Natural killer cell (primary cell): ENCODE measurements around the gene DACT3. TPM values are rescaled to one million over a fixed set of nuclear protein-coding genes. Genes with fewer than 3 reads are reported as not detected.
A peak's percentile ranks its signal among the peaks of the same experiment; 100 is the strongest.

Experiments
- ATAC-seq, 3 donors: fragments of 150-1000 bp in 2 of 3; fragments of 200-7000 bp in 1 of 3; cut with Tn5 transposase; 1 replicate in 1 of 3; 2 replicates in 2 of 3; pipeline ENCODE4 v1.10.0; 2021; ENCODE audit warnings: mild to moderate bottlenecking in 2 of 3, moderate library complexity in 2 of 3
- DNase-seq, 2 donors: peaks; one replicate each; pipeline versions ENCODE4 v3.0.0 to v3.0.0-alpha.2; 2013 to 2021; ENCODE audit warnings: mixed read lengths in 1 of 2
- H3K27ac ChIP-seq: one replicate; pipeline ENCODE4 v1.5.1; 2013; ENCODE audit warnings: mild to moderate bottlenecking, low read length
- H3K27me3 ChIP-seq: one replicate; pipeline ENCODE4 v1.6.1; 2013; ENCODE audit warnings: low read length; ENCODE audit not compliant: control insufficient read depth, insufficient read depth
- H3K36me3 ChIP-seq: one replicate; pipeline ENCODE4 v1.6.1; 2013; ENCODE audit warnings: low read length; ENCODE audit not compliant: control insufficient read depth, insufficient read depth
- H3K4me1 ChIP-seq: one replicate; pipeline ENCODE4 v1.6.1; 2013; ENCODE audit warnings: low read length; ENCODE audit not compliant: control insufficient read depth, insufficient read depth
- H3K4me3 ChIP-seq: one replicate; pipeline ENCODE4 v1.5.1; 2013; ENCODE audit warnings: low read length
- H3K9me3 ChIP-seq: one replicate; pipeline ENCODE4 v1.6.1; 2013; ENCODE audit warnings: low read length; ENCODE audit not compliant: control insufficient read depth, insufficient read depth
- H3K27ac Mint-ChIP-seq, 2 donors: one replicate each; pipeline ENCODE4 v1.8.0; 2022; ENCODE audit warnings: mild to moderate bottlenecking in 2 of 2, mixed read lengths in 2 of 2, moderate library complexity in 1 of 2
- H3K27me3 Mint-ChIP-seq, 2 donors: one replicate each; pipeline ENCODE4 v1.8.0; 2022; ENCODE audit warnings: low read depth in 2 of 2, mixed read lengths in 2 of 2
- H3K36me3 Mint-ChIP-seq: one replicate; pipeline ENCODE4 v1.8.0; 2022; ENCODE audit warnings: mixed read lengths
- H3K4me1 Mint-ChIP-seq, 2 donors: one replicate each; pipeline ENCODE4 v1.8.0; 2022; ENCODE audit warnings: mixed read lengths in 2 of 2
- H3K4me3 Mint-ChIP-seq: one replicate; pipeline ENCODE4 v1.8.0; 2022; ENCODE audit warnings: mild to moderate bottlenecking, moderate library complexity, mixed read lengths
- H3K9me3 Mint-ChIP-seq, 2 donors: one replicate each; pipeline ENCODE4 v1.8.0; 2022; ENCODE audit warnings: mixed read lengths in 2 of 2
- WGBS: methylation state at CpG from one replicate; pipeline ENCODE4 v1.1.7; 2013; ENCODE audit warnings: missing lambda C conversion rate; ENCODE audit not compliant: insufficient coverage; 5-methylcytosine and 5-hydroxymethylcytosine counted together
- intact Hi-C: fragments of 100-400 bp; cut with micrococcal nuclease; formaldehyde crosslinking; loops from one replicate; pipeline ENCODE4 v1.14.2; 2022
- total RNA-seq, 4 donors: library from RNA; stranded (reverse); fragments of 120-200 nt in 1 of 4; gene quantifications; one replicate each; pipeline versions ENCODE4 v1.2.3 to v1.2.4, GENCODE V29; 2013 to 2022
- TF ChIP-seq, protein P1 (sequence below): fragments of 200-600 bp; IDR thresholded peaks from one replicate; pipeline ENCODE4 v1.8.0; 2022; ENCODE audit warnings: antibody characterized with exemption

DACT3 gene
- total RNA-seq, 3 donors from 2014 or later (not counting 1 experiment from before 2014, with no cell fraction given): 0.14 to 0.20 TPM; not detected in 1

DNA sequence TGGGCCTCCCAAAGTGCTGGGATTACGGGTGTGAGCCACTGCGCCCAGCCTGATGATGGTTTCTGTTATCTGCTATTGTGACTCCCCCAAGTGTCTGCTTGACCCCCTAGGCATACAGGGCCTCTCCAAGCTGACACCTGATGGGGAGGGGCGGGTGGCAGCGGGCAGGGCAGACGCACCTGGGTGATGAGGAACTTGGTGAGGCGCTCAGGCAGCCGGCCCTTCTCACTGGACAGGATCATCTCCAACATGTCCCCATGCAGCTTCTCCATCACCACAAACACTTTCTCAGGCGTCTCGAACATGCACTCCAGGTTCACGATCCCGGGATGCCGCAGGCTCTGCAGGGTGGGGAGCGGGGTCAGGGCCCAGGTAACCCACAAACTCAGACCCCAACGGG, 28.4 kb upstream of the DACT3 start:
- H3K9me3 Mint-ChIP-seq: no peaks in the 10 kb centered on the region
- Histone ChIP-seq H3K36me3 (peaks cover 87% of the 10 kb centered on the region), H3K27me3 (no peaks in the 10 kb centered on the region), H3K27ac (no peak overlapping the region), H3K9me3 (no peaks in the 10 kb centered on the region), H3K4me1 (no peaks in the 10 kb centered on the region), H3K4me3 (no peak overlapping the region)
- peaks cover 4 to 5% of the 10 kb centered on the region in 2 donors for H3K4me1 Mint-ChIP-seq
- ATAC-seq: no peak
- H3K4me3 Mint-ChIP-seq: no peak overlapping the region
- intact Hi-C loops: no loop called here
- TF ChIP-seq, protein P1, sequence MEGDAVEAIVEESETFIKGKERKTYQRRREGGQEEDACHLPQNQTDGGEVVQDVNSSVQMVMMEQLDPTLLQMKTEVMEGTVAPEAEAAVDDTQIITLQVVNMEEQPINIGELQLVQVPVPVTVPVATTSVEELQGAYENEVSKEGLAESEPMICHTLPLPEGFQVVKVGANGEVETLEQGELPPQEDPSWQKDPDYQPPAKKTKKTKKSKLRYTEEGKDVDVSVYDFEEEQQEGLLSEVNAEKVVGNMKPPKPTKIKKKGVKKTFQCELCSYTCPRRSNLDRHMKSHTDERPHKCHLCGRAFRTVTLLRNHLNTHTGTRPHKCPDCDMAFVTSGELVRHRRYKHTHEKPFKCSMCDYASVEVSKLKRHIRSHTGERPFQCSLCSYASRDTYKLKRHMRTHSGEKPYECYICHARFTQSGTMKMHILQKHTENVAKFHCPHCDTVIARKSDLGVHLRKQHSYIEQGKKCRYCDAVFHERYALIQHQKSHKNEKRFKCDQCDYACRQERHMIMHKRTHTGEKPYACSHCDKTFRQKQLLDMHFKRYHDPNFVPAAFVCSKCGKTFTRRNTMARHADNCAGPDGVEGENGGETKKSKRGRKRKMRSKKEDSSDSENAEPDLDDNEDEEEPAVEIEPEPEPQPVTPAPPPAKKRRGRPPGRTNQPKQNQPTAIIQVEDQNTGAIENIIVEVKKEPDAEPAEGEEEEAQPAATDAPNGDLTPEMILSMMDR: no peak
- H3K27ac Mint-ChIP-seq: no peak overlapping the region
- H3K36me3 Mint-ChIP-seq: peaks cover 16% of the 10 kb centered on the region
- DNase-seq: no peak
- no peaks in the 10 kb centered on the region for H3K27me3 Mint-ChIP-seq
- WGBS: 96% methylated on average over 14 of the region's 14 CpGs

DNA sequence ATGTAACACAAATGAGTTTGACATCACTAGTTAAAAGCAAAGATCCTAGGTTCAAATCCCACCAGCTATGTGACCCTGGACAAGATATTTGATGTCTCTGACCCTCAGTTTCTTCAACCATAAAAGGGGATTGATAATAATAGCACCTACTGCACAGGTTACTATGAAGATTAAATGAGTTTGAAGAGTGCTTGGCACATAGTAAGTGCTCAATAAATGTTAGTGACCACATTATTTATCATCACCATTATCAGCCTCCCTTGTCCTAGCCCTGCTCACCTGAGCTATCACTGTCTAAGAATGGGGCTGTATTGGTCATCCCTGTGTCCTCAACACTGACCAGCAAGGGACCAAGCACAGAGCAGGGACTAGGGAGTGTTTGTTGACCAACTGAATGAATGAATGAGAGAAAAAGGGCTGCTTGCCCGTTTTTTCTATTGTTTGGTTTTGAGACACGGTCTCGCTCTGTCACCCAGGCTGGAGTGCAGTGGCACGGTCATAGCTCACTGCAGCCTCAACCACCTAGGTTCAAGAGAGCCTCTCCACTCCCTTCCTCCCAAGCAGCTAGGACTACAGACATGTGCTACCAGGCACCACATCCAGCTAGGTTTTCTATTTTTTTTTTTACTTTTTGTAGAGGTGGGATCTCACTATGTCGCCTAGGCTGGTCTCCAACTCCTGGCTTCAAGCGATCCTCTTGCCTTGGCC, 26.6 kb upstream of the DACT3 start:
- H3K27me3 ChIP-seq: no peaks in the 10 kb centered on the region
- TF ChIP-seq, protein P1: no peak
- Mint-ChIP-seq H3K27me3 (no peaks in the 10 kb centered on the region), H3K4me3 (no peak overlapping the region), H3K4me1 (peaks cover 4 to 5% of the 10 kb centered on the region in 2 donors), H3K36me3 (peaks cover 16% of the 10 kb centered on the region), H3K27ac (no peak overlapping the region), H3K9me3 (no peaks in the 10 kb centered on the region)
- H3K9me3 ChIP-seq: no peaks in the 10 kb centered on the region
- no peak overlapping the region for H3K4me3 ChIP-seq
- H3K27ac ChIP-seq: no peak overlapping the region
- ATAC-seq: no peak
- intact Hi-C loops: no loop called here
- no peaks in the 10 kb centered on the region for H3K4me1 ChIP-seq
- peaks cover 84% of the 10 kb centered on the region for H3K36me3 ChIP-seq
- no peak for DNase-seq
- 94% methylated on average over 6 of the region's 6 CpGs for WGBS

DNA sequence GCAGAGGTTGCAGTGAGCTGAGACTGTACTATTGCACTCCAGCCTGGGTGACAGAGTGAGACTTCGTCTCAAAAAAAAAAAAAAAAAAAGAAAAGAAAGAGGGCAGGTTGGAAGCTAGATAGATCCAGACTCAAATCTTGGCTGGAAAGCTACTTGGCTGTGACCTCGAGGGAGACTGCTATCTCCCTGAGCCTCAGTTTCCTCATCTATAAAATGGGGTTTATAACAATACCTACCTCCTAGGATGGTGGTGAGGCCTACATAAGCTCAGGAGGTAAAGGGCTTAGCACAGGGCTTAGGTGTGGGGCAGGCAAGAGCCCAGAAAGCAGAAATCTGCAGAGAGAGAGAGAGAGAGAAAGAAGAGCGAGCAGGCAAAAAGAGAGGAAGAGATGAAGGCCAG, 24.2 kb upstream of the DACT3 start:
- H3K4me1 Mint-ChIP-seq: peaks cover 0 to 4% of the 10 kb centered on the region in 2 donors
- H3K36me3 Mint-ChIP-seq: peaks cover under 1% of the 10 kb centered on the region
- TF ChIP-seq, protein P1: no peak
- ATAC-seq (no peak), DNase-seq (no peak)
- intact Hi-C loops: no loop called here
- Histone ChIP-seq H3K36me3 (peaks cover 76% of the 10 kb centered on the region), H3K4me3 (no peak overlapping the region), H3K4me1 (no peaks in the 10 kb centered on the region), H3K27me3 (no peaks in the 10 kb centered on the region), H3K9me3 (no peaks in the 10 kb centered on the region), H3K27ac (no peak overlapping the region)
- no peak overlapping the region for H3K4me3 Mint-ChIP-seq
- no peaks in the 10 kb centered on the region for H3K9me3 Mint-ChIP-seq
- peak overlapping the region; percentile 44 to 61 for H3K27ac Mint-ChIP-seq
- WGBS: 92% methylated on average over 2 of the region's 3 CpGs
- no peaks in the 10 kb centered on the region for H3K27me3 Mint-ChIP-seq
